H1 (cell line): ENCODE measurements around the gene FRMD4A.

Source experiments
- BCL11A ChIP-seq, 2 experiments: IDR thresholded peaks; one replicate each; pipeline ENCODE4 v1.6.1; 2011; ENCODE audit warnings: low read depth in 2 of 2, low read length in 2 of 2, mild to moderate bottlenecking in 2 of 2
- CTBP2 ChIP-seq: IDR thresholded peaks from 2 replicates; pipeline ENCODE4 v1.7.0; 2011; ENCODE audit warnings: borderline replicate concordance, mild to moderate bottlenecking, moderate library complexity, mixed read lengths, low read length; ENCODE audit not compliant: insufficient read depth, insufficient read length
- HDAC6 ChIP-seq: IDR thresholded peaks from one replicate; pipeline ENCODE4 v1.7.1; 2012; ENCODE audit warnings: low read depth, mild to moderate bottlenecking, inconsistent platforms, low read length, moderate library complexity
- JUND ChIP-seq: IDR thresholded peaks from 2 replicates; pipeline ENCODE4 v1.6.1; 2011; ENCODE audit warnings: mild to moderate bottlenecking, improper control_type of control experiment, low read length
- NRF1 ChIP-seq: IDR thresholded peaks from 2 replicates; pipeline ENCODE4 v1.6.1; 2011; ENCODE audit warnings: mild to moderate bottlenecking, low read depth, low read length, improper control_type of control experiment
- POLR2AphosphoS5 ChIP-seq: IDR thresholded peaks from 2 replicates; pipeline ENCODE4 v1.6.1; 2011; ENCODE audit warnings: low read depth, low read length
- RXRA ChIP-seq: IDR thresholded peaks from 2 replicates; pipeline ENCODE4 v1.6.1; 2011; ENCODE audit warnings: low read depth, mild to moderate bottlenecking, low read length, moderate library complexity; ENCODE audit not compliant: insufficient read depth
- SIN3A ChIP-seq, 2 experiments: IDR thresholded peaks in 1 of 2; conservative IDR thresholded peaks in 1 of 2; 2 replicates each; pipeline ENCODE4 v1.6.1; 2011 to 2012; ENCODE audit warnings: low read length in 2 of 2, improper control_type of control experiment in 1 of 2, low read depth in 1 of 2, mild to moderate bottlenecking in 1 of 2
- TAF1 ChIP-seq: IDR thresholded peaks from 2 replicates; pipeline ENCODE4 v1.6.1; 2011; ENCODE audit warnings: mild to moderate bottlenecking, low read depth, low read length
- TF ChIP-seq, protein P1 (sequence below), 3 experiments: IDR thresholded peaks; 1 replicate in 2 of 3; 2 replicates in 1 of 3; pipeline versions ENCODE4 v1.5.1 to v1.6.1; 2011; ENCODE audit warnings: low read length in 3 of 3, mild to moderate bottlenecking in 3 of 3, inconsistent platforms in 2 of 3, low read depth in 1 of 3, moderate library complexity in 1 of 3; ENCODE audit not compliant: insufficient read depth in 1 of 3; ENCODE audit errors: control extremely low read depth in 1 of 3

DNA sequence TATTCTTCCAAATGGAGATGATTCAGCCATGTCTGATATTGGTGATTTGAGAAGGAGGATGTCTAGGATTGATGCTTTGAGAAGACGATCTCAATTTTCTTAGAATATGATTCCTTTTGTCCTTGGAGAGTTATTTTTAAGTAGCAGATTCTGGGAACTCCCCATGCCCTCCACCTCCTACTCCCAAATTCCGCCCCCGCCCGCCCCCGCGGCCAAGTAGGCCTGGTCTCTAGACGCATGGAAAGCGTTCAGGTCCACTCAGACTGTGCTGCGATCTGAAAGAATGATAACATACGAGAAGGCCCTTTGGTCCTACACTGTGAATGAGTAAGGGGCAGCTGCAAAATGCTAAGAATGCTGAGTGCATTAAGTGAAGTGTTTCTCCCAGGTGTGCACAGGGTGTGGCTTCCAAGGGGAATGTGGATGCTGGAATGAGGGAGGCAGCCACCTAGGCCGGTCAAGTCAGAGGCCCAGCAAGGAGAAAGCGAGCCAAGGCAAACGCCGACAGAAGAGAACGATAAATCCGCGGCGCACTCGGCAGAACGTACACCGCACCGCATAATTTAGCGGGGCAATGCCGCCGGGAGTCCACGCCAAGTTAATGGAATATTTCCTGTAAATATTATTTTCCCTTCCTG, 601.7 kb downstream of the FRMD4A start:
- TF ChIP-seq SIN3A (conservative IDR thresholded peaks at IDR 0.05 in 1 of 2, IDR thresholded peaks at IDR 0.05 in 1 of 2; ENCODE audit: low read depth in 1 of 2, low read length in 2 of 2), result no peak
- no peak for TF ChIP-seq POLR2AphosphoS5
- TF ChIP-seq, protein P1, sequence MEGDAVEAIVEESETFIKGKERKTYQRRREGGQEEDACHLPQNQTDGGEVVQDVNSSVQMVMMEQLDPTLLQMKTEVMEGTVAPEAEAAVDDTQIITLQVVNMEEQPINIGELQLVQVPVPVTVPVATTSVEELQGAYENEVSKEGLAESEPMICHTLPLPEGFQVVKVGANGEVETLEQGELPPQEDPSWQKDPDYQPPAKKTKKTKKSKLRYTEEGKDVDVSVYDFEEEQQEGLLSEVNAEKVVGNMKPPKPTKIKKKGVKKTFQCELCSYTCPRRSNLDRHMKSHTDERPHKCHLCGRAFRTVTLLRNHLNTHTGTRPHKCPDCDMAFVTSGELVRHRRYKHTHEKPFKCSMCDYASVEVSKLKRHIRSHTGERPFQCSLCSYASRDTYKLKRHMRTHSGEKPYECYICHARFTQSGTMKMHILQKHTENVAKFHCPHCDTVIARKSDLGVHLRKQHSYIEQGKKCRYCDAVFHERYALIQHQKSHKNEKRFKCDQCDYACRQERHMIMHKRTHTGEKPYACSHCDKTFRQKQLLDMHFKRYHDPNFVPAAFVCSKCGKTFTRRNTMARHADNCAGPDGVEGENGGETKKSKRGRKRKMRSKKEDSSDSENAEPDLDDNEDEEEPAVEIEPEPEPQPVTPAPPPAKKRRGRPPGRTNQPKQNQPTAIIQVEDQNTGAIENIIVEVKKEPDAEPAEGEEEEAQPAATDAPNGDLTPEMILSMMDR (IDR thresholded peaks at IDR 0.05; ENCODE audit: control extremely low read depth in 1 of 3, insufficient read depth in 1 of 3, low read depth in 1 of 3, low read length in 3 of 3), result no peak
- TF ChIP-seq RXRA, result no peak
- TF ChIP-seq NRF1, result no peak
- no peak for TF ChIP-seq TAF1
- TF ChIP-seq HDAC6, result no peak
- no peak for TF ChIP-seq CTBP2
- TF ChIP-seq JUND, result no peak
- TF ChIP-seq BCL11A (IDR thresholded peaks at IDR 0.05; ENCODE audit: low read depth in 2 of 2, low read length in 2 of 2), result no peak
